ENCODE measurements around the gene BLZF1.

GRCh38 chr1:169371404-169371803 lies 3.4 kb downstream of the BLZF1 start:
- TF ChIP-seq CTCF (IDR thresholded peaks at IDR 0.05; ENCODE audit: insufficient read depth, low read length, poor library complexity, severe bottlenecking) (no peak), EZH2phosphoT487 (conservative IDR thresholded peaks at IDR 0.05; ENCODE audit: low read length) (no peak)
